Measurements from ENCODE around the gene CAPN1.

DNA sequence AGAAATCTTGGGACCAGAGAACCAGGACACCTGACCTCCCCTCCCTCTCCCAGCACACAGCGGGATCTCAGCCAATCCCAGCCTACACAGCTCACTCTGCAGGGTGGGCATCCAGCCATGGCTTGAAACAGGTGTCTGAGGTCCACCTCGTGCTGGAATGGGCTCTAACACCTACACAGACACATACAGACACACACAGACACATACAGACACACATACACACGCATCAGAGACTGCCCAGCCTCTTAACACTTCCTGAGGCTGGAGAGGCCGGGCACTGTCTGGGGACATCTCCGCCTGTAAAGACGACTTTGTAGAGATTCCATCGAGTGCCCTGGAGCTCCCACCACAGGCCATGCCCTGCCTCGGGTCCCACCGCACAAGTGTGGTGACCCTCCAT, 36.7 kb downstream of the CAPN1 start:
- TF ChIP-seq, protein P1, sequence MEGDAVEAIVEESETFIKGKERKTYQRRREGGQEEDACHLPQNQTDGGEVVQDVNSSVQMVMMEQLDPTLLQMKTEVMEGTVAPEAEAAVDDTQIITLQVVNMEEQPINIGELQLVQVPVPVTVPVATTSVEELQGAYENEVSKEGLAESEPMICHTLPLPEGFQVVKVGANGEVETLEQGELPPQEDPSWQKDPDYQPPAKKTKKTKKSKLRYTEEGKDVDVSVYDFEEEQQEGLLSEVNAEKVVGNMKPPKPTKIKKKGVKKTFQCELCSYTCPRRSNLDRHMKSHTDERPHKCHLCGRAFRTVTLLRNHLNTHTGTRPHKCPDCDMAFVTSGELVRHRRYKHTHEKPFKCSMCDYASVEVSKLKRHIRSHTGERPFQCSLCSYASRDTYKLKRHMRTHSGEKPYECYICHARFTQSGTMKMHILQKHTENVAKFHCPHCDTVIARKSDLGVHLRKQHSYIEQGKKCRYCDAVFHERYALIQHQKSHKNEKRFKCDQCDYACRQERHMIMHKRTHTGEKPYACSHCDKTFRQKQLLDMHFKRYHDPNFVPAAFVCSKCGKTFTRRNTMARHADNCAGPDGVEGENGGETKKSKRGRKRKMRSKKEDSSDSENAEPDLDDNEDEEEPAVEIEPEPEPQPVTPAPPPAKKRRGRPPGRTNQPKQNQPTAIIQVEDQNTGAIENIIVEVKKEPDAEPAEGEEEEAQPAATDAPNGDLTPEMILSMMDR (IDR thresholded peaks at IDR 0.05; ENCODE audit: low read length), result no peak
- TF ChIP-seq EZH2phosphoT487 (IDR thresholded peaks at IDR 0.05; ENCODE audit: low read length) (no peak), EZH2 (optimal IDR thresholded peaks at IDR 0.05; ENCODE audit: low read depth, low read length) (no peak)

Data from MM.1S (cell line).